Measurements from ENCODE around the gene PRAMEF20.

- TF ChIP-seq CTCF (IDR thresholded peaks at IDR 0.05; ENCODE audit: low read length) (no peak), EZH2 (IDR thresholded peaks at IDR 0.05; ENCODE audit: borderline replicate concordance, low read length) (no peak)
Observed at GRCh38 chr1:13465515-13465914, 55.3 kb downstream of the PRAMEF20 start.
